NB4 (cell line): ENCODE data around the gene SLC26A1.

Source experiments
- MYC ChIP-seq: IDR thresholded peaks from 2 replicates; pipeline ENCODE4 v1.6.1; 2011; ENCODE audit warnings: low read depth, low read length
- TF ChIP-seq, protein P1 (sequence below): IDR thresholded peaks from one replicate; pipeline ENCODE4 v1.5.1; 2012; ENCODE audit warnings: low read depth, low read length

- TF ChIP-seq, protein P1, sequence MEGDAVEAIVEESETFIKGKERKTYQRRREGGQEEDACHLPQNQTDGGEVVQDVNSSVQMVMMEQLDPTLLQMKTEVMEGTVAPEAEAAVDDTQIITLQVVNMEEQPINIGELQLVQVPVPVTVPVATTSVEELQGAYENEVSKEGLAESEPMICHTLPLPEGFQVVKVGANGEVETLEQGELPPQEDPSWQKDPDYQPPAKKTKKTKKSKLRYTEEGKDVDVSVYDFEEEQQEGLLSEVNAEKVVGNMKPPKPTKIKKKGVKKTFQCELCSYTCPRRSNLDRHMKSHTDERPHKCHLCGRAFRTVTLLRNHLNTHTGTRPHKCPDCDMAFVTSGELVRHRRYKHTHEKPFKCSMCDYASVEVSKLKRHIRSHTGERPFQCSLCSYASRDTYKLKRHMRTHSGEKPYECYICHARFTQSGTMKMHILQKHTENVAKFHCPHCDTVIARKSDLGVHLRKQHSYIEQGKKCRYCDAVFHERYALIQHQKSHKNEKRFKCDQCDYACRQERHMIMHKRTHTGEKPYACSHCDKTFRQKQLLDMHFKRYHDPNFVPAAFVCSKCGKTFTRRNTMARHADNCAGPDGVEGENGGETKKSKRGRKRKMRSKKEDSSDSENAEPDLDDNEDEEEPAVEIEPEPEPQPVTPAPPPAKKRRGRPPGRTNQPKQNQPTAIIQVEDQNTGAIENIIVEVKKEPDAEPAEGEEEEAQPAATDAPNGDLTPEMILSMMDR, result no peak
- TF ChIP-seq MYC, result no peak
These were observed 4.3 kb upstream of the SLC26A1 start for GRCh38 chr4:997375-998071.
